Measurements from ENCODE around the gene AGA.

Gene AGA

GRCh38 chr4:177447417-177448004 lies 5.3 kb upstream of the AGA start:
- no peak for DNase-seq (ENCODE audit: low read depth in 2 of 2)

GRCh38 chr4:177446586-177446985 lies 4.3 kb upstream of the AGA start:
- no peak for DNase-seq (ENCODE audit: low read depth in 2 of 2)

- DNase-seq (ENCODE audit: low read depth in 2 of 2) = no peak
Measured at GRCh38 chr4:177444911-177445736, 2.9 kb upstream of the AGA start.

- DNase-seq (ENCODE audit: low read depth in 2 of 2) = no peak
Measured at GRCh38 chr4:177441061-177441802, 1.0 kb downstream of the AGA start.

GRCh38 chr4:177436456-177436855 lies 5.8 kb downstream of the AGA start:
- DNase-seq (ENCODE audit: low read depth in 2 of 2) = no peak

GRCh38 chr4:177434667-177435066 lies 7.6 kb downstream of the AGA start:
- DNase-seq (ENCODE audit: low read depth in 2 of 2) = no peak

- DNase-seq (ENCODE audit: low read depth in 2 of 2) = no peak
Measured at GRCh38 chr4:177427192-177427591, 15.0 kb downstream of the AGA start.

- no peak for DNase-seq (ENCODE audit: low read depth in 2 of 2)
Measured at GRCh38 chr4:177419434-177419833, 22.8 kb downstream of the AGA start.

- no peak for DNase-seq (ENCODE audit: low read depth in 2 of 2)
Measured at GRCh38 chr4:177413656-177414055, 28.6 kb downstream of the AGA start.

- DNase-seq (ENCODE audit: low read depth in 2 of 2) = no peak
Measured at GRCh38 chr4:177413076-177413475, 29.2 kb downstream of the AGA start.

GRCh38 chr4:177411996-177412395 lies 30.2 kb downstream of the AGA start:
- no peak for DNase-seq (ENCODE audit: low read depth in 2 of 2)

GRCh38 chr4:177410566-177410965 lies 31.7 kb downstream of the AGA start:
- no peak for DNase-seq (ENCODE audit: low read depth in 2 of 2)

GRCh38 chr4:177408023-177408422 lies 34.2 kb downstream of the AGA start:
- no peak for DNase-seq (ENCODE audit: low read depth in 2 of 2)

GRCh38 chr4:177405508-177405907 lies 36.7 kb downstream of the AGA start:
- DNase-seq (ENCODE audit: low read depth in 2 of 2) = no peak

- DNase-seq (ENCODE audit: low read depth in 2 of 2) = no peak
Measured at GRCh38 chr4:177404986-177405385, 37.3 kb downstream of the AGA start.

- no peak for DNase-seq (ENCODE audit: low read depth in 2 of 2)
Measured at GRCh38 chr4:177404342-177404741, 37.9 kb downstream of the AGA start.

GRCh38 chr4:177403746-177404145 lies 38.5 kb downstream of the AGA start:
- no peak for DNase-seq (ENCODE audit: low read depth in 2 of 2)

GRCh38 chr4:177401658-177402273 lies 40.5 kb downstream of the AGA start:
- no peak for DNase-seq (ENCODE audit: low read depth in 2 of 2)

GRCh38 chr4:177400030-177400429 lies 42.2 kb downstream of the AGA start:
- no peak for DNase-seq (ENCODE audit: low read depth in 2 of 2)

GRCh38 chr4:177396352-177396751 lies 45.9 kb downstream of the AGA start:
- DNase-seq (ENCODE audit: low read depth in 2 of 2) = no peak

- DNase-seq (ENCODE audit: low read depth in 2 of 2) = peak in 1 of 2 donors; percentile 19
Measured at GRCh38 chr4:177393236-177393635, 49.0 kb downstream of the AGA start.

- no peak for DNase-seq (ENCODE audit: low read depth in 2 of 2)
Measured at GRCh38 chr4:177391953-177392352, 50.3 kb downstream of the AGA start.
